GM19397 (cell line): Measurements from ENCODE around the gene ZCRB1.

ENCODE experiments used
- ATAC-seq: cut with Tn5 transposase; IDR thresholded peaks from one replicate; pipeline ENCODE4 v1.9.1; 2021; ENCODE audit warnings: mild to moderate bottlenecking, moderate library complexity; ENCODE audit not compliant: unreplicated experiment

The ZCRB1 gene

GRCh38 chr12:42281844-42282243 lies 44.0 kb downstream of the ZCRB1 start:
- ATAC-seq: no peak

- ATAC-seq: no peak
Observed at GRCh38 chr12:42281278-42281677, 44.6 kb downstream of the ZCRB1 start.

GRCh38 chr12:42278128-42278510 lies 47.8 kb downstream of the ZCRB1 start:
- no peak for ATAC-seq

GRCh38 chr12:42277396-42278127 lies 48.3 kb downstream of the ZCRB1 start:
- no peak for ATAC-seq

GRCh38 chr12:42275499-42275898 lies 50.4 kb downstream of the ZCRB1 start:
- ATAC-seq: no peak

- ATAC-seq: no peak
Observed at GRCh38 chr12:42273706-42274105, 52.2 kb downstream of the ZCRB1 start.

GRCh38 chr12:42270596-42270995 lies 55.3 kb downstream of the ZCRB1 start:
- no peak for ATAC-seq

GRCh38 chr12:42267413-42268190 lies 58.3 kb downstream of the ZCRB1 start:
- no peak for ATAC-seq

- no peak for ATAC-seq
Observed at GRCh38 chr12:42266579-42267230, 59.2 kb downstream of the ZCRB1 start.

- no peak for ATAC-seq
Observed at GRCh38 chr12:42262271-42262670, 63.6 kb downstream of the ZCRB1 start.
